A673 (cell line): ENCODE measurements around the gene CWC22. TPM values are rescaled to one million over a fixed set of nuclear protein-coding genes. Genes with fewer than 3 reads are reported as not detected.
A peak's percentile ranks its signal among the peaks of the same experiment; 100 is the strongest.

Experiments
- BruUV-seq: library from RNA; stranded (reverse); fragments of 400-500 nt; replicated peaks from 2 replicates; lab custom pipeline; 2021; lab: Mats Ljungman, UMichigan
- CTCF ChIA-PET: fragments of 300-600 bp; sonication (Branson Sonifier 250); formaldehyde crosslinking; loops from one replicate; lab custom pipeline; 2022; ENCODE audit warnings: antibody characterized with exemption; lab: Charles Lee
- POLR2A ChIA-PET: fragments of 300-600 bp; sonication (Branson Sonifier 250); formaldehyde crosslinking; loops from one replicate; lab custom pipeline; 2022; ENCODE audit warnings: antibody characterized with exemption; ENCODE audit not compliant: low non-redundant PET; lab: Charles Lee
- DNase-seq: peaks from one replicate; pipeline ENCODE4 v3.0.0-alpha.2; 2015; ENCODE audit warnings: low spot score
- H3K27ac ChIP-seq: fragments of 200-600 bp; sonication (generic); 2 replicates; pipeline ENCODE4 v1.5.1; 2016; ENCODE audit warnings: mixed run types, low read depth, mild to moderate bottlenecking, mixed read lengths, antibody characterized with exemption, low read length; ENCODE audit not compliant: poor library complexity, severe bottlenecking
- H3K27me3 ChIP-seq: fragments of 200-600 bp; sonication (generic); replicated peaks from 2 replicates; pipeline ENCODE4 v1.6.1; 2017; ENCODE audit warnings: mixed run types, low read depth, mild to moderate bottlenecking, mixed read lengths, antibody characterized with exemption, low read length; ENCODE audit not compliant: insufficient read depth, poor library complexity
- H3K36me3 ChIP-seq: fragments of 200-600 bp; sonication (generic); 2 replicates; pipeline ENCODE4 v1.6.1; 2016; ENCODE audit warnings: mixed run types, mild to moderate bottlenecking, mixed read lengths, antibody characterized with exemption, low read length; ENCODE audit not compliant: insufficient read depth, poor library complexity, severe bottlenecking
- H3K4me1 ChIP-seq: fragments of 200-600 bp; sonication (generic); 2 replicates; pipeline ENCODE4 v1.6.1; 2017; ENCODE audit warnings: mixed run types, mild to moderate bottlenecking, mixed read lengths, antibody characterized with exemption, low read length; ENCODE audit not compliant: insufficient read depth, poor library complexity, severe bottlenecking
- H3K4me3 ChIP-seq: fragments of 200-600 bp; sonication (generic); 2 replicates; pipeline ENCODE4 v1.5.1; 2016; ENCODE audit warnings: low read depth, mixed run types, mild to moderate bottlenecking, mixed read lengths, low read length; ENCODE audit not compliant: poor library complexity, severe bottlenecking
- H3K9me3 ChIP-seq: fragments of 200-600 bp; sonication (generic); 2 replicates; pipeline ENCODE4 v1.6.1; 2016; ENCODE audit warnings: mixed run types, low read depth, mild to moderate bottlenecking, mixed read lengths, antibody characterized with exemption, low read length; ENCODE audit not compliant: poor library complexity, severe bottlenecking
- CTCF ChIP-seq: fragments of 300-800, 200-600 bp; sonication (generic); conservative IDR thresholded peaks from 2 replicates; pipeline ENCODE4 v1.5.1; 2017; ENCODE audit warnings: low read depth, mild to moderate bottlenecking, antibody characterized with exemption, low read length, moderate library complexity, mixed read lengths
- EZH2 ChIP-seq: fragments of 200-600 bp; sonication (generic); IDR thresholded peaks from 2 replicates; pipeline ENCODE4 v1.6.1; 2017; ENCODE audit warnings: borderline replicate concordance, low read depth, mild to moderate bottlenecking, mixed read lengths, antibody characterized with exemption, low read length; ENCODE audit not compliant: poor library complexity, severe bottlenecking
- intact Hi-C: fragments of 100-400 bp; cut with micrococcal nuclease; formaldehyde crosslinking; loops from one replicate; pipeline ENCODE4 v1.10.0; 2022; ENCODE audit not compliant: unreplicated experiment
- total RNA-seq: library from RNA; stranded (reverse); gene quantifications from 2 replicates; pipeline ENCODE4 v1.2.3, GENCODE V29; 2021

The CWC22 gene
- total RNA-seq, 1 experiment from 2014 or later: 26.7 TPM

- no peak overlapping the region for H3K27ac ChIP-seq
- intact Hi-C loops: no loop called here
- TF ChIP-seq EZH2 (no peak), CTCF (no peak)
- H3K4me3 ChIP-seq: no peak overlapping the region
- H3K36me3 ChIP-seq: no peaks in the 10 kb centered on the region
- H3K4me1 ChIP-seq: no peaks in the 10 kb centered on the region
- BruUV-seq: no TSS peak
- H3K27me3 ChIP-seq: no peaks in the 10 kb centered on the region
- H3K9me3 ChIP-seq: no peaks in the 10 kb centered on the region
- no peak for DNase-seq
- ChIA-PET CTCF (no interaction called here), POLR2A (no interaction called here)
Observed at GRCh38 chr2:180046202-180046601, 39.1 kb upstream of the CWC22 start.

GRCh38 chr2:180040146-180040925, 33.2 kb upstream of the CWC22 start:
- BruUV-seq: no TSS peak
- Histone ChIP-seq H3K27ac (no peak overlapping the region), H3K36me3 (no peaks in the 10 kb centered on the region), H3K4me3 (no peak overlapping the region), H3K9me3 (no peaks in the 10 kb centered on the region), H3K4me1 (peaks cover 5% of the 10 kb centered on the region), H3K27me3 (no peaks in the 10 kb centered on the region)
- ChIA-PET POLR2A (no interaction called here), CTCF (no interaction called here)
- intact Hi-C loops: no loop called here
- DNase-seq: peak; percentile 51
- TF ChIP-seq CTCF (no peak), EZH2 (no peak)

- DNase-seq: no peak
- Histone ChIP-seq H3K9me3 (no peaks in the 10 kb centered on the region), H3K27ac (no peak overlapping the region), H3K27me3 (no peaks in the 10 kb centered on the region), H3K36me3 (no peaks in the 10 kb centered on the region), H3K4me1 (peaks cover 13% of the 10 kb centered on the region), H3K4me3 (no peak overlapping the region)
- CTCF ChIA-PET: no interaction called here
- no TSS peak for BruUV-seq
- intact Hi-C loops: no loop called here
- POLR2A ChIA-PET: no interaction called here
- TF ChIP-seq CTCF (no peak), EZH2 (no peak)
Observed at GRCh38 chr2:180038997-180039396, 31.9 kb upstream of the CWC22 start.
